Inferior parietal cortex (tissue), 1 donor: ENCODE data around the gene PHETA1.
"Not testable (repeated sequence)": the region's sequence is repeated elsewhere in the genome, so short reads cannot be mapped to it uniquely, and the experiment has no call there.

Experiments
- DNase-seq: peaks from one replicate; pipeline ENCODE4 v3.0.0-alpha.2; 2016; ENCODE audit errors: extremely low spot score

Gene PHETA1

DNA sequence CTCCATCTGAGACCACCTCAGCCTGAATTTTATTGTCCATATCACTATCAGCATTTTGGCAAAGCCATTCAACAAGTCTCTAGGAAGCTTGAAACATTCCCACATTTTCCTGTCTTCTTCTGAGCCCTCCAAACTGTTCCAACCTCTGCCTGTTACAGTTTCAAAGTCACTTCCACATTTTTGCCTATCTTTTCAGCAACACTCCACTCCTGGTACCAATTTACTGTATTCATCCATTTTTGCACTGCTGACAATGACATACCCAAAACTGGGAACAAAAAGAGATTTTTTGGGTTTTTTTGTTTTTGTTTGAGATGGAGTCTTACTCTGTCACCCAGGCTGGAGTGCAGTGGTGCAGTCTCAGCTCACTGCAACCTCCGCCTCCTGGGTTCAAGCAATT, 4.3 kb upstream of the PHETA1 start:
- not testable (repeated sequence) for DNase-seq

DNA sequence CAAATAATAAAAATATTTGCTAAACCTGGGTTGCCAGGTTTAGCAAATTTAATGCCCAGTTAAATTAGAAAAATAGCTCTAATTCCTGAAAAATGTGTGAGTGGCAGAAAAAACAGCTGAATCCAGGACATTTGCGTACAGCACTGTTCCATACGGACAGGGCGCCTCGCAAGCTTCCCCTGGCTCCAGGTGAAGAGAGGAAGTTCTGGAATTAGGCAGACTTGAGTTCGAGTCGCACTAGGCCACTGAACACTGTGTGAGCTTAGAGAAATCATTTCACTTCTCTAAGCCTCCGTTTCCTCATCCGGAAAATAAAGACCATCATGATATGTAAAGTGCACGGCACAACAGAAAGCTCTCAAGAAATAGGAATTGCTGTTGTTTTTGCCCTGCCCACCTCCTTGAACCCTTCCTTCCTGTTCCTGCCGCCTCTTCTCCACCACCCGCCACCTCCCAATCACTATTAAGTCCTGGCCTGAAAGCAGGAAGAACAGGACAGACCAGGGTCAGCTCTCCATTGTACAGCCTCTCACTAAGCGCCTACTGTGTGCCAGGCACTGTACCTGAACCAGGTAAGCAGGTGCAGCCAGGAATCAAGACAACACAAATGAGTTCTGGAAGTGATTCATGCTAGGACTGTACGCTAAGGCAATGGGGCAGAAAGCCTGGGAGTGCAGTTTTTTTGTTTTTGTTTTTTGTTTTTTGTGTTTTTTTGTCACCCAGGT, 763 bp upstream of the PHETA1 start:
- no peak for DNase-seq

DNA sequence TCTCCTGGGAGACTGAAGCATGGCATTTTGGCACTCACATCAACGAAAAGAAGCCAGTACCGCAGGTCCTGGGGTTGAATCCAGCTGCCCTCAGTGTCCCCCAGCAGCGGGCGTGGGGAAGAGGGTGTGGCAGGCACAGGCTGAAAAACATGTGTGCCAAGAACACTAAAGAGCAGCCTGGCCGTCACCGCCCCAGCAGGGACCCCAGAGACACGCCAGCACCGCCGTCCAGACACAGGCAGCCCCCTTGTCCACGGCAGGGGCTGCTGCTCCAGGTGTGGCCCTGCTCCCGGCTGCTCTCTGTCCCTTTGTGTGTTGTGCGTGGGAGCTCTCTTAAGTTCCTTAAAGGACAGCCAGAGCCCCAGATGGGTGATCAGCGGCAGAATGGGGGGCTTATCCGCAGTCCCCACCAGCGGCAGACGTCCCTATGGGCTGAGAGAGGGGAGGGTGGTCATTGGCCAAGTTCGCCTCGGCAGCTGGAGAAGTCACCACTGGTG, 556 bp downstream of the PHETA1 start:
- no peak for DNase-seq

DNA sequence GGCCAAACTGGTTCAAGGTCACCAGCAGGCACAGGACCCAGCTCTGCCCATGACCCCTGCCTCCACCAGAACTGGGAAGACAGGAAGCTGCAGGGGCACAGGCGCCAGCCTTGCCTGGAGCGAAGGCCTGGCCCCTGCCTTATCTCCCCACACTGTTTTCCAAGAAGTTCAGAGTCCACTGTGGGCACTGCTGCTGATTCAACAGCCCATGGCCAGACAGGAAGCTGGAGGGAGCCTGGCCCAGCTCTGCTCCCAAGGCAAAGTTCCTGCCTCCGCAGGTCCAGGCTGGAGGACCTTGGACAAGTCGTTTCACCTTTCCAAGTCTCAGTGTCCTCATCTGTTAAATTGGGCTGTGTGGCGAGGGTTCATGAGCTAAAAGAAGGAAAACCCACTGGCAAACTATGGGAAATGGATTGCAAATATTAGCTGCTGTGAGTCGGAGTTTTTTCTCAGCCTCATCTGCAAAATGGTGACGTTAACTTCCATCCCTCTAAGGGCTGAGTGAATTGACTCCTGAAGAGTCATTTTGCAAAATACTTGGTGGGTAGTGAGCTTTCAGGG, 1.2 kb downstream of the PHETA1 start:
- no peak for DNase-seq

DNA sequence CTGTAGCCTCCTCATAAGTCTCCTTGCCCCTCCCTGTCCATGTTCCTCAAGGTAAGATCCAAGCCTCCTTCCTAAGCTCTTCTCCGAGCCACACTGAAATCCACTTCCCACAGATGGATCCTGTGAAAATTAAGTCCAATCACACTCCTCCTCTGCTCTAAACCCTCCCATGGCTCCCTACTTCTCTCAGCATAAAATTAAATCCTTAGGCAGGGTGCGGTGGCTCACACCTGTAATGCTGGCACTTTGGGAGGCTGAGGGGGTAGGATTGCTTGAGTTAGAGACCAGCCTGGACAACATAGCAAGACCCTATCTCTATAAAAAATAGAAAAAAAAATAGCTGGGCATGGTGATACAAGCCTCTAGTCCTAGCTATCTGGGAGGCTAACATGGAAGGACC, 2.3 kb downstream of the PHETA1 start:
- DNase-seq: no peak

DNA sequence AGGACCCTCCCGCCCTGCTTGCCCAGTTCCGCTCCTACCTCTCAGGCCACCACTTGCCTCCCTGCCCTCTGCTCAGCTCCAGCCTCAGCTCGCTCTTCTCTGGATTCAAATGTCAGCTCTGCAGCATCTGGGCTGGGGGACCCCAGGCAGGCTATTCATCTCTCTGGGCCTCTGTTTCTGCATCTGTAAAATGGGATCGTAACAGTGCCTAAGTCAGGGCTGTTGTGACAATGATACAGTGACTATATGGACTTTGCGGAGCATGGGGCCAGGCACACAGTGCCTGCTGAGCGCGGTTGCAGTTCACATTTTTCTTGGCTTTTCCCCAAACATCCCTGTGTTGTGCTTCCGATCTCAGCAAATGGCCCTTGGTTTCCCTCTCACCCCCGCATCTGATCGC, 2.8 kb downstream of the PHETA1 start:
- no peak for DNase-seq

DNA sequence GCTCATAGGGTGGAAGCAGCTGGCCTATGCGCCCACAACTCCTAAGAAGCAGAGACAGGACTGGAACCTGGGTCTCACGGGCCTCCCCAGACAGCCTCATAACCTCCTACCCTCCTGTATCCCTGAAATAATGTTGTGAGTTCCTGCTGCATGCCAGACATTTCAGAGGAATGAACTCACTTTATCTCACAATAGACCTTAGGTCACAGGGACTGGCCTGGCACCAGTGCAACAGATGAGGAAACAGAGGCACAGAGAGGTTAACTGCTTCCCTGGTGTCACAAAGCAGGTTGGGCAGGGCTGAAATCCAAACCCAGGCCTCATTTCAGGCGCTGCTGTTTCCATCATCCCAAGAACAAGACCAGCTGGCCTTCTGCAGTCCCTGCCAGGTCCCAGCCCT, 5.3 kb downstream of the PHETA1 start:
- DNase-seq: no peak

DNA sequence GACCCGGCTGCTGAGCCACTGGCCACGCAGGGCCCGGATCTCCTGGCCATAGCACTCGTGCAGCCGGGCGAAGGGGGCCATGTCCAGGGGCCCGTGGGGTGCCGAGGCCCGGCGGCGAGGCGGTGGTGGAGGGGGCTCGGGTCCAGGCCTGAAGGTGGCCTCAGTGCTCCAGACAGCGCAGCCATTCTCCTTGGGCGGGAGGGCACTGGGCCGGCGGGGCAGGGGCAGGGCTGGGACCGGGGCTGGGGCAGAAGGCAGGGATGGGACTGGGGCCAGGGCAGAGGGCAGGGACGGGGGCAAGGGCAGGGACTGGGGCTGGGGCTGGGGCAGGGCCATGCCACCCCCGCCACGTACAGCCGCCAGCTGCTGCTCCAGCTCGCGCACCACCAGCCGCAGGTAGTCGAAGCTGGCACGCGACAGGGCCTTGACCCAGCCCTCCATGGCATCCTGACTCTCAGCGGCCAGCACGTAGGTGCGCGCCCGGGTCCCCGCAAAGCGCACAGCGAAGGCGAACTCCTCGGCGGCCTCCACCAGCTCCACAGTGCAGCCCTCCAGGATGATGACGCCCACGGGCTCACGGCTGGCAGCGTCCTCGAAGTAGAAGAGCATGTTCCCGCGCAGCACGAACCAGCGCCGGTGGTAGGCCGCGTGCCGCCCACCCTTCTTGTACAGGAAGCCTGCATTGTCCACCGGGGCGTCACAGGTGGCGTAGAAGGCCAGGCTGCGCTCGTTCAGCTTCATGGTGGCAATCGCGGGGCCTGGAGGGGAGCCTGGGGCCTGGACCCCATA, 6.0 kb downstream of the PHETA1 start:
- DNase-seq: no peak

DNA sequence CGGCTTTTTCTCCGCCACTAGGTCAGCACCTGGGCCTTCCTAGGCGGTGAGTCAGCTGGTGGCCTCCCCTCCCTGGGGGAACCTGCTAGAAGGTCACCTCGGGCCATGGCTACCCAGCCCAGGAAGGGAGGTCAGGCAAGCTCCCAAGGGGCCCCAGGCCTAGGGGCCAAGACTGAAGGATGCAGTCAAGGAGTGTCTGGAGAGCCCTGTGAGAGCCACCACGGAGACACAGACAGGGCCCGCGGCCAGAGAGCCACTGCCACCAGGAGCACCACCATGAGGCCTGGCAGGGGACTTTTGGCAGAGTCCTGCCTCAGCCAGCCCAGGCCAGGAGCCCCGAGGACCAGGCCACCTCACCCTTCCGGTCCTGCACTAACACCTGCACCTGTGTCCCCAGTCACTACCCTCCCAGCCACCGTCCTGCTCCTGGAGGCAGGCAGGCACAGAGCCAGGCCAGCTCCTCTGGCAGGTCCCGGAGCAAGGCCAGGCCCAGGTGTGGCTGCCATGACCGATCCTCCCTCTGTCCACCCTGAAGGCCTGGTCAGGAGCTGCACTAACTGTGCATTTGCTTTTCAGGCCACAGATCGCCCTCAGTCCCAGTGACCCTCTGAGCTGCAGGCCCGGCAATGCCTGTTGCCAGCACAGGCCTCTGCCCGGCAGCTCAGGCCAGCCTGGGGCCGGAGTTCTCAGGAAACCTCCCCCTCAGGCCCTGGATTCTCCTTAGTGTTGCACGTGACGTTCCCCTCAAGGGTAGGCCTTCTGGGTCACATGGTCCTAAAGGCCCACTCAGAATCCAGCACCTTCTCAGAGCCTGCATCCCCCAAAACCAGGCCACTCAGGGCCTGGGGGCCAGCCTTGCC, 6.9 kb downstream of the PHETA1 start:
- no peak for DNase-seq

DNA sequence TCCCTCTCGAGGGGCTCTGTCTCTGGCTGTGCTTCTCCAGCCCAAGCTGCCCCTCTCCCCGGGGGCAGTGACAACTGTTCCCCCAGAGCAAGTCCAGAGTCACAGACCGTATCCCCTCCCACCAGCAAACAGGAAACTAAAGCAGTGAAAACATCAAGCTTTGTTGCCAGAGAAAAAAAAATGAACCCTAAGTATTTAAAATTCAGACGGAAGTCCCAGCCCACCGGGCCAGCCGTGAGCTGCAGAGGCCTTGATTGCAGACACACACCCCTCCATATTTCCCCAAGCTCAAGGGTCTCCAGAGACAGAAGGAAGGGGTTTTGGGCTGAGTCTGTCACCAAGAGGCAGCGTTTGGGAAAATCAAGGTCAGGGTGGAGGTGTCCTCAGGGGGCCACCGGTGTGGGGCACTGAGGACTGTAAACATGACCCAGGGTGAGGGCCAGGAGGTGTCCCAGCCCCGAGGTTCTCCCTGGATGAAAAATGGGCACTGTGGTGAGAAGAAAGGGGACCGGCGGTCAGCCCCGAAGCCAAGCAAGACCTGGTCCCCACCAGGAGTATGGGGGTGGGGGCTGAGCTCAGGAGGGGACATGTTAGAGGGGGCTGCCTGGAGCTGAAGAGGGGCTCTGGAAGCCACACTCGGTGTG, 7.7 kb downstream of the PHETA1 start:
- no peak for DNase-seq

DNA sequence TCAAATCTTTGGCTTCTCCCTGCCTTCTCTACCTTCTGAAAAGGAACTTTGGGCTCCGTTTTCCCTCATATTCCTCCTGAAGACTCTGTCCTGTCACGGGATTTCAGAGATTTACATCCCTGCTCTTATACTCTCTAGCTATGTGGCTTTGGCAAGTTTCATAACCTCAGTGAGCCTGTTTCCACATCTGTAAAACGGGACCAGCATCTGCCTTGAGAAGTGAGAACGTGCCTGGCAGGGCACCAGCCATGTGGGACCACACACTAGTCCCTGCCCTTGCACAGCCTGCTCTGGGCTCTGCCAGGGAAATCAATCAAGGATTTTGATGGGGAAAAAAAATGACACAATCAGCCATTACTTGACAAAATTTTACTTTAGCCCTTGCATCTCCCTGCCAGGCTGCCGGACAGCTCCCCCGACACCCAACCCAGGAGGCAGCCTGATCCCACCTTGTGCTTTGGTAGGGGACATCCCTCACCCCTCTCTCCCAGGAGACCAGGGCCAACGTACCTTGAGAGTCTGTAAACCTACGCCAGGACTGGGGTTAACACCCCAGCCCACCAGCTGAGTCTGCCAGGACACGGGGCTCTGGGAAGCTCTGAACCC, 8.5 kb downstream of the PHETA1 start:
- DNase-seq: no peak

DNA sequence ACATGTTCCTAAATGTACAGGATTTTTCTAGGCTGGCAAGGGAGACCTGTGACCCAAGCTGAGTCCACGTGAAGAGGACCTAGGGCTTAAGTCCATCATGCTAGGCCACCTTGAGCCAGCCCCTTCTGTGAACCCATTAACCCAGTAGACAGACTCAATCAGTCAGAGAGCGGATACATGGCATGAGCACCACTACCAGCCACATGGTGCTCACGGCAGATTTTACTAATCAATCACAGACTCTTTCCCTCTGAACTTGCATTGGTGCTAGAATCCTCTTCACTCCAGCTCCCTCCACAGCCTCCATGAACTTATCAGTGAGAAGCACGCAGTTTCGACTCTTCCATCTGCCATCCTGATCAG, 9.0 kb downstream of the PHETA1 start:
- no peak for DNase-seq

DNA sequence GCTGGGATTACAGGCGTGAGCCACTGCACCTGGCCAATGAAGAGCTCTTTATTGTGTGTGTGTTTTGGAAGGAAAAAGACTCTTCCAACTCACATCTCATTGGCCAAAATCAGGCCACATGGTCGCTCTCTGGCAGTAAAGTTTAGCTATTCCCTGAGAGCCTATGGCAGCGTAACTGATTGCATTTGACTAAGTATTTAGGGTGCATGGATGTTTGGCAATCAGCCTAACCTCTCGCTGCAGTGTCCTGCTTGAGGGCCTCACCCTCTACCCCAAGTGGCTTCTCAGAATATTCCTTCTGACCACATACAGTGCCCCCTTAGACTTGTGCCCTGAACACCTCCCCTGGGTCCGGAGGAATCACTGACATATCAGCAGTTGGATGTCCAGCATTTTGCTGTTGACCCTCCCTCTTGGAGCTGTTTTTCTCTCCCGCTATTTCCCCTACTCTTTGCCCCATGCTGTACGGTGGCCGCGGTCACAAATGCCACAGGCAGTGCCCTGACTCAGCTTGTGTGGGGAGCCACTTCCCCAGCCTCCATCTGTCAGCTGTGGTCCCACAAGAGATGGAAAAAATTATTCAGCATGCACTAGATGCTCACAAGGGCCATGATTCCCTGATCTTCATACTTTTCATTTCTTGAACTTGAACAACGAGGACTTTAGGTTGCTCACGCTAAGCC, 9.5 kb downstream of the PHETA1 start:
- no peak for DNase-seq

DNA sequence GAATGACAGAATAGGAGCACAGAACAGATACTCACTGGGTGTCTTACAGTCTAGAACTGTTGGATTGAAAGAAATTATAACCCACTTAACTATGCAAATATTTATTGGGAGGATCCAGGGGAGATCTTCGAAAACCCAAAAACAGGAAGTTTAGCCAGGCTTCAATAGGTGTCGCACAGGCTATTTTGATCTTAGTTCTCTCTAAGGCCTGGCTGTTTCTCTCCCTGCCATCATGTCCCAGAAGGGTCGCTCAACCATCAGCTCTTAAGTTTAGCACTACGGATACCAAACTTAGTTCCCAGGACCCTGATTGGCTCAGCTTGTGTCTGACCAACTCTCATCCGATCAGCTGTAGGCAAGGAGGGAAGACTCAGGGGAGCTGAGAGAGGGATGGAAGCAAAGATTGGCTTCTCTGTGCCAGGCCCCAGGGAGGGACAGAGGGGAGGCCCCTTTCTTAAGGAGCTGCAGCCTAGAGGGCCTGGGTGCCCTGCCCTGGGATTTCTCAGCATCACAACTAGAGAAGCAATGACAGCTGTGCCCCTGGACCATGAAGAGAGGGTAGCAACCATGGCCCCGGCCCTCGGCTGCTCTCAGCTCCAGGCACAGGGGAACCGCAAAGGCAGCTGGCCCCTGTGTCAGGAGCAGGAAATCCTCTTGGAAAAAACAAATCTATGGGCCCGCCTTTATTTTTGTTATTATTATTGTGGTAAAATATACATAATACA, 13.5 kb downstream of the PHETA1 start:
- no peak for DNase-seq

DNA sequence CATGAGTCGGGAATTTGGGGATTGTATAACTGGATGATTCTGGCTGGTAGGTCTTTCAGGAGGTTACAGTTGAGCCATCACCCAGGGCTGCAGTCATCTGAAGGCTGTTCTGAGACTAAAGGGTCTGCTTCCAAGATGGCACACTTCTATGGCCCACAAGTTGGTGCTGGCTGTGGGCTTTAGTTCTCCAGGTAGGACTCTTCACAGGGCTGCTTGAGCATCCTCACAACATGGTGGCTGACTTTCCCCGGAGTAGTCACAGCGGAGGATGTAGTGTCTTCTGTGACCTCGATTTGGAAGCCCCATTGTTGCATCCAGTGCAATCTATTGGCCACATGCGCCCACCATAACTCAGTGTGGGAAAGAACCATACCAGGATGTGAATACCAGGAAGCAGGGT, 14.4 kb downstream of the PHETA1 start:
- no peak for DNase-seq

DNA sequence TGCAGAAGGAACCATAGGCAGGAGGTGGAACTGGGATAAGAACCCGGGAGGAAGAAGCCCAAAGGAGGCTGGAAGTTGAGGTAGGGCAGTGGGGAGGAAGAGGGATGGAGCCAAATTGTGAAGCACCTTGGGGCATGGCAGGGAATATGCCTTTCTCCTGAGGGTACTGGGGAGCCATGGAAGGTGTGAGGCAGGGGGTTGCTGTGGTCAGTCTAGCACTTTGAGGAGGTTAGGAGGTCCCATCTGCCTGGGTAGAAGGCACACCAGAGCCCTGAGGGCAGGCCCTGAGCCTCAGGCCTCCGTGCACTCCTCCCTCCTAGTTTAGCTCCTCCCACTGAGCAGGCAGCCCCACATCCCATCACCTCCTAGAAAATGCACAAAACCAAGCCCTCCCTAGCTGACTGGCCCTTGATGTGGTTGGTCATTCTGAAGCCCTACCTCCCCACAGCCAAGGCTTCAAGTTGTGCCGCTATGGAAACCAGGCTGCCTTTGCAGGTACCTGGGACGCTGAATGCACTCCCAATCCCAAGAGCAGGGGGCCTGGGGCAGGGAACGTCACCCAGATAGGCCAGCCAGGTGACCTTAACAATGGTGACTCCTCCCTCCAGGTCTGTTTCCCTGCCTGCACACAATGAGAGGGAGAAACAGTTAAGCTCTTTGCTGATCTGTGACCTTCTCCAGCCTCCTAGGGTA, 15.1 kb downstream of the PHETA1 start:
- no peak for DNase-seq

DNA sequence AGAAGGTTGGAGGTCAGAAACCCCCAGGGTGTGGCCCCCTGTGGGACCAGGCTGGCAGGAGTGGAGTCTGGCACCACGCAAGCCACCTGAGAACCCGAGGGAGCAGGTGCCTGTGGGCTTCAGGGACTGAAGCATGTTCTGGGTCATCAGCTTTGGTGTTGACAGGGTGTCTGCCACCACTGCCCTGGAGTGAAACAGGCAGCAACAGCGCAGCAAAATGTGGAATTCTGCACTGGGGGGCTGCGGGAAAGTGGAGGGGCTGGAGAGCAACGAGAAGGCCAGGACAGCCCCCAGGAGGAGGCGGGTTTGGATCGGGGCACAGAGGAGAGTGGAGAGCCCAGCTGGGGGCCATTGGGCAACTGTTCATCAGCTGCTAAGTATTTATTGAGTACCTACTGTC, 15.9 kb downstream of the PHETA1 start:
- DNase-seq: no peak

DNA sequence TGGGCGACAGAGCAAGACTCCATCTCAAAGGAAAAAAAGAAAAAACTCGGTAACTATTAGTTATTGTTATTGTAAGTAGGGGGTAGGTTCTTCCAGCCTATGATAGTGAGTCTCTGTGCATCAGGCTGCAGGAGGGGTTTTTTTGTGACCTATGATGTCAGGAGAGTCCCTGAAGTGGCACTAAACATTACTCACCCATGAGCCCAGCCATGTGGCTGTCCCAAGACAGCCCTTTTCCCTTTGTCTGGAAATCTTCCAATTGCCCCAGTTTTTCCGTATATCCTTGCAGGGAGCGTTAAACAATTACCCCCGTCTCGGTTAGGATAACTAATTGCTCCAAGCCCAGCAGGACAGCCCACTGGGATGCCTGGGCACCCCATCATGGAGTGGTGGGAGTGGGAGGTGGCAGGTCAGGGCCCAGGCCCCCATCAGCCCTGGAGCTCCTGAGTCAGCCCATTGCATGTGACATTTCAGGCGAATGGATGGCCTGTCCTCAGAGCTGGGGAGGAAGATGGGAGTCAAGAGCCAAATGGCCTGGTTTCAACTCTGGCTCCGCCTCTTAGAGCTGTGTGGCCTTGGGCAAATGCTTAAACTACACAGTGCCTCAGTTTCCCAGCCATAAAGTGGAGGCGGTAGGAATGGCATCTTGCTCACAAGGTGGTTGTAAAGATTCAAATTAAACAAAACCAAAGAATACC, 16.4 kb downstream of the PHETA1 start:
- no peak for DNase-seq

DNA sequence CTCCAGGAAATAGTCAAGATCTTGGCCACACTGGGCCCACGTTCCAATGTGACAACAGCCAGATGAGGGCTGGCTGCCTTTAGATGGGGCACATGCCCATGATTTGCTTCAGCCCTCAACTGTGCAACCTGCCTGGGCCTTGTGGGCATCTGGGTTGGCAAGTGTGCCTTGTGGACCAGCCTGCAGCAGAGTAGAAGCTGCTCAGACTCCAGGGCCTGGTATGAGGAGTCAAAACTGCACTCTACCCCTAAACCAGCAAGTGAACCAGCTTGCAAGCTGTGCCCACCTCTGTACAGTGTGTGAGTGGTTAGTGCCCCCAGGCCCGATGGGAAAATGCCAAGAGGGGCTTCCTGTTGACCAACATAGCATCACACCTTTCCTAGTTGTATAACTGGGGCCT, 17.9 kb downstream of the PHETA1 start:
- no peak for DNase-seq
